ENCODE results near the gene ZNF528.

ZNF528 gene

DNA sequence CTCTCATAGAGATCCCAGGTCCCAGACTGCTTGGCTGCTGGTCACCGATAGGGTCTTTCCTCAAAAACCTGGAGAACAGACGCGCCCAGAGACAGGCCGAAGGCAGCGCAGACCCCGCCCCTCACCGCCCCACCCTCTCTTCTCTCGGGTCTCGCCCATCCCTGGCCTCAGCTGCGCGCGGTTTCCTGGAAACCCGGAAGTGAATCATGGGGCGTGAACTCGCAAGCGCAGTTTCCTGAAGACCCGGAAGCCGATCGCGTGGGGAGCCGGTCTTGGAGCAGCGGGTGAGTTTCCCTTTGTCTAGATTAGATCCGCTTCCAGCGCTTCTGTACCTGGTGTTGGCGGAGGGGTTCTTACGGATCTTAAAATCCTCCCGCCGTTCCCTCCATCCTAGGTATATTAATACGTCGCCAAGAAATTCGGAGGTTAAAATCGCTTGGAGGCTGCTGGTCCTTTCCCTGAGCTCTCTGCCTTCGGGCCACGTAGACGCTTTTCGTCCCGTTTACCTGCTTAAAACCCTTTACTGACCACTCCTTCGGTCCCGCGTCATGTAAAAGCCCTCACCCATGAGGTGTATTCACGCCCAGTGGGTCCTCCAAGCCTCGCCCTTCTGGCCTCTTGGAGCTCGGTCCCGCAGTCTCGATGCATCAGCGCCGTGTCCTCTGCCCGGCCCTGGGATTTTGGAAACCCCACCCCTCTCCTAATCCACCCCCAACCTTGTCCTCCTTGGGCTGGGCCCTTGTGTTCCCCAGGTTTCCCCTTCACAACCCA, 55.9 kb downstream of the ZNF528 start, which contains the start of gene ZNF578:
ZNF578 (plus strand) TSS at position 230 of the 771 bp plus-strand sequence. CDS start 48,293 bp downstream, outside the sequence.
- H3K4me2 ChIP-seq (ENCODE audit: low read depth, low read length, poor library complexity, severe bottlenecking) = no peak within 1 kb of the TSS
- no peaks in the 10 kb centered on the region for H3K79me2 ChIP-seq (ENCODE audit: insufficient read depth, low read length)
- no peak within 1 kb of the TSS for H3K4me3 ChIP-seq (ENCODE audit: insufficient read depth, low read length, poor library complexity, severe bottlenecking)
- H2AFZ ChIP-seq (ENCODE audit: low read depth, low read length, severe bottlenecking) = no peak within 1 kb of the TSS
- no peak within 1 kb of the TSS for H3K9ac ChIP-seq (ENCODE audit: low read length)
- H3K9me2 ChIP-seq (replicated peaks; ENCODE audit: insufficient read depth, low read length) = no peaks in the 10 kb centered on the region
- H3K27ac ChIP-seq (ENCODE audit: low read depth, low read length) = no peak within 1 kb of the TSS
- no peaks in the 10 kb centered on the region for H3K27me3 ChIP-seq (ENCODE audit: low read length)
- peaks cover 16% of the 10 kb centered on the region; the same call in 1 of the 2 replicates for H3K9me3 ChIP-seq (ENCODE audit: insufficient read depth, low read length)
- H4K20me1 ChIP-seq (ENCODE audit: low read depth, low read length) = no peaks in the 10 kb centered on the region
- TF ChIP-seq, protein P1, sequence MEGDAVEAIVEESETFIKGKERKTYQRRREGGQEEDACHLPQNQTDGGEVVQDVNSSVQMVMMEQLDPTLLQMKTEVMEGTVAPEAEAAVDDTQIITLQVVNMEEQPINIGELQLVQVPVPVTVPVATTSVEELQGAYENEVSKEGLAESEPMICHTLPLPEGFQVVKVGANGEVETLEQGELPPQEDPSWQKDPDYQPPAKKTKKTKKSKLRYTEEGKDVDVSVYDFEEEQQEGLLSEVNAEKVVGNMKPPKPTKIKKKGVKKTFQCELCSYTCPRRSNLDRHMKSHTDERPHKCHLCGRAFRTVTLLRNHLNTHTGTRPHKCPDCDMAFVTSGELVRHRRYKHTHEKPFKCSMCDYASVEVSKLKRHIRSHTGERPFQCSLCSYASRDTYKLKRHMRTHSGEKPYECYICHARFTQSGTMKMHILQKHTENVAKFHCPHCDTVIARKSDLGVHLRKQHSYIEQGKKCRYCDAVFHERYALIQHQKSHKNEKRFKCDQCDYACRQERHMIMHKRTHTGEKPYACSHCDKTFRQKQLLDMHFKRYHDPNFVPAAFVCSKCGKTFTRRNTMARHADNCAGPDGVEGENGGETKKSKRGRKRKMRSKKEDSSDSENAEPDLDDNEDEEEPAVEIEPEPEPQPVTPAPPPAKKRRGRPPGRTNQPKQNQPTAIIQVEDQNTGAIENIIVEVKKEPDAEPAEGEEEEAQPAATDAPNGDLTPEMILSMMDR (IDR thresholded peaks at IDR 0.05; ENCODE audit: insufficient read depth, low read length, poor library complexity, severe bottlenecking) = no peak
- no peak for TF ChIP-seq EZH2phosphoT487 (conservative IDR thresholded peaks at IDR 0.05; ENCODE audit: low read length)
- H3F3A ChIP-seq (ENCODE audit: insufficient read depth) = no peaks in the 10 kb centered on the region
- H3K36me3 ChIP-seq (ENCODE audit: low read length) = no peaks in the 10 kb centered on the region

DNA sequence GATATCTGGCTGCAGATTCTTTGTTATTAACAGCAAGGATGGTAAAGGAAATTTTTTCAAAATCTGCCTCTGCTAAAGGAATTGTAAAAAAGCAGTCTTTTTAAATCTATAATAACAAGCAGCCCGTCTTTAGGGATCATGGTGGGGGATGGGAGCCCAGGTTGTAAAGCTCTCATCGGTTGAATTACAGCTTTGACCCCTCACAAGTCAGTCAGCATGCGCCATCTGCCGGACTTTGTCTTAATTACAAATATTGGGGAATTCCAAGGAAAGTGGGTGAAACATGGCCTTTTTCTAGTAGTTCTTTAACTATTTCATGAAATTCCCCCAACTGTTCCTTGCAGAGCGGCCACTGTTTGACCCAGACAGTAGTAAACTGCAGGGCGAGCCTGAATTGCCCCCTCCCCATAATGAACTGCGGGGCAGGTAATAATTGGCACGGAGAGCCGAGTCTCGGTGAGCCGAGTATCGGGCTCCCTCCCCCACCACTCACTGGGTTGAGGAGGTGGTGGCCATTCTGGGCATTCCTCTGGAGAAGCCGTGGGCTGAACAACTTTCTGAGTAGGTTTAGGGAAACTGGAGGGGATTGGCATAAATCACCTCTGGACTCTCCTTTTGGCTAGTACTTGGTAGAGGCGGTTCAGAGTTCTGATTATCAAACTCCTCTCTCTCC, 67.3 kb downstream of the ZNF528 start:
- no peaks in the 10 kb centered on the region for H3K36me3 ChIP-seq (ENCODE audit: low read length)
- H3K9me3 ChIP-seq (ENCODE audit: insufficient read depth, low read length) = peaks cover 9% of the 10 kb centered on the region; the same call in 1 of the 2 replicates
- no peak overlapping the region for H2AFZ ChIP-seq (ENCODE audit: low read depth, low read length, severe bottlenecking)
- no peaks in the 10 kb centered on the region for H3K27me3 ChIP-seq (ENCODE audit: low read length)
- H3K9me2 ChIP-seq (replicated peaks; ENCODE audit: insufficient read depth, low read length) = no peaks in the 10 kb centered on the region
- no peaks in the 10 kb centered on the region for H4K20me1 ChIP-seq (ENCODE audit: low read depth, low read length)
- H3K4me2 ChIP-seq (ENCODE audit: low read depth, low read length, poor library complexity, severe bottlenecking) = no peak overlapping the region
- TF ChIP-seq, protein P1 (IDR thresholded peaks at IDR 0.05; ENCODE audit: insufficient read depth, low read length, poor library complexity, severe bottlenecking) = peak; percentile 51
- no peak for TF ChIP-seq EZH2phosphoT487 (conservative IDR thresholded peaks at IDR 0.05; ENCODE audit: low read length)
- H3K27ac ChIP-seq (ENCODE audit: low read depth, low read length) = no peak overlapping the region
- no peaks in the 10 kb centered on the region for H3F3A ChIP-seq (ENCODE audit: insufficient read depth)
- no peak overlapping the region for H3K9ac ChIP-seq (ENCODE audit: low read length)
- no peaks in the 10 kb centered on the region for H3K79me2 ChIP-seq (ENCODE audit: insufficient read depth, low read length)
- no peak overlapping the region for H3K4me3 ChIP-seq (ENCODE audit: insufficient read depth, low read length, poor library complexity, severe bottlenecking)
